SK-N-MC (cell line): ENCODE data around the gene TMEM221.

Experiments
- EZH2 ChIP-seq: fragments of 200-600 bp; sonication (generic); IDR thresholded peaks from one replicate; pipeline ENCODE4 v1.6.1; 2017; ENCODE audit warnings: antibody characterized with exemption
- FOXP2 ChIP-seq: optimal IDR thresholded peaks from 2 replicates; pipeline ENCODE3; 2011; ENCODE audit warnings: mild to moderate bottlenecking, moderate library complexity; ENCODE audit not compliant: insufficient read depth; ENCODE audit errors: extremely low read length, control extremely low read depth
- POLR2AphosphoS5 ChIP-seq: IDR thresholded peaks from 2 replicates; pipeline ENCODE4 v1.6.1; 2012; ENCODE audit warnings: mild to moderate bottlenecking, low read depth, low read length, borderline replicate concordance

GRCh38 chr19:17445526-17446165 is 2.8 kb downstream of the TMEM221 start:
- TF ChIP-seq EZH2 (no peak), FOXP2 (no peak), POLR2AphosphoS5 (no peak)
